CD4-positive, alpha-beta T cell treated with Interleukin-6 for 4 hours (primary cell): ENCODE data around the gene RYR2.
"Not testable (repeated sequence)": the region's sequence is repeated elsewhere in the genome, so short reads cannot be mapped to it uniquely, and the experiment has no call there.

Experiments used
- DNase-seq: peaks from one replicate; pipeline ENCODE4 v3.0.0-alpha.2; 2020; ENCODE audit warnings: mixed read lengths

Gene RYR2

DNA sequence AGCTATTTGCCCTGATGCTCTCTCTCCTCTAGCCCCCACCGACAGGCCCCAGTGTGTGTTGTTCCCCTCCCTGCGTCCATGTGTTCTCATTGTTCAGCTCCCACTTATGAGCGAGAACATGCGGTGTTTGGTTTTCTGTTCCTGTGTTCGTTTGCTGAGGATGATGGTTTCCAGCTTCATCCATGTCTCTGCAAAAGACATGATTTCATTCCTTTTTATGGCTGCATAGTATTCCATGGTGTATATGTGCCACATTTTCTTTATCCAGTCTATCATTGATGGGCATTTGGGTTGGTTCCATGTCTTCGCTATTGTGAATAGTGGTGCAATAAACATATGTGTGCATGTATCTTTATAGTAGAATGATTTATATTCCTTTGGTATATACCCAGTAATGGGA lies 110.0 kb downstream of the RYR2 start:
- DNase-seq: not testable (repeated sequence)

DNA sequence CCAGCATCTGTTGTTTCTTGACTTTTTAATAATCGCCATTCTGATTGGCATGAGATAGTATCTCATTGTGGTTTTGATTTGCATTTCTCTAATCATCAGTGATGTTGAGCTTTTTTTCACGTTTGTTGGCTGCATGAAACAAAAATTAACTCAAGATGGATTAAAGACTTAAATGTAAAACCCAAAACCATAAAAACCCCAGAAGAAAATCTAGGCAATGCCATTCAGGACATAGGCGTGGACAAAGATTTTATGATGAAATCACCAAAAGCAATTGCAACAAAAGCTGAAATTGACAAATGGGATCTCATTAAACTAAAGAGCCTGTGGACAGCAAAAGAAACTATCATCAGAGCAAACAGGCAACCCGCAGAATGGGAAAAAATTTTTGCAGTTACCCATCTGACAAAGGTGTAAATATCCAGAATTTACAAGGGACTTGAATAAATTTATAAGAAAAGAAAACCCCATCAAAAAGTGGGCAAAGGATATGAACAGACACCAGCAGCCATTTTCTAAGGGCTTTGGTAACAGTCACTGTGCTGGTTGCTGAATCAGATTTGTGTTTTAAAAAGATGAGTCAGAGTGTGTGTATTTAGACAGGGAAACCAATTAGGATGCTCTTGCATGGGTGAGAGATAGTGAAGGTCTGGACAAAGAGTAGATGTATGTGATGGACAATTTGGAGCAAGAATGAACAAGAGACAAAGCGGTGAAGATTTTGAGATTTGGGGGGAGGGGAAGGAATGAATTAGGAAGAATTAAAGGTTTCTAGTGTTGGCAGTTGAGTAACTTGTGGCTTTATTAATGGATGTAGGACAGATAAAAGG lies 110.7 kb downstream of the RYR2 start:
- no peak for DNase-seq

DNA sequence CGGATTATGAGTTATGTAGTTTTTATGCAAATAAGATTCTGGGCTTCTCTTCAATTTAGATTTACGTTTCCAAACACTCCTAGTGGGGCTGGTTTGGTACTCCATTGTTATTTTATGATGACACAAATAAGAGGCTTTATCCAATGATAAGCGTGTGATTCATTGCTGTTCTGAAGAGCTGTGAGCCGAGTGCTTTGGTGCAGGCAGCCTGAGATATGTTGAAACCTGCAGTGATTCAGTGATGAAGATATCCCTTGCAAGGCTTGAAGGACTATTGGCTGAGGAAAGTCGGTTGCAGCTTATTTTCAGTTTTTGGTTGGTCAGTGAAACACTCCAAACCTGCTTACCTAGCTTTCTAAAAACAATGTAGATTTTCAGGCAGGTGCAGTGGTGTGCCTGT lies 112.2 kb downstream of the RYR2 start:
- no peak for DNase-seq

DNA sequence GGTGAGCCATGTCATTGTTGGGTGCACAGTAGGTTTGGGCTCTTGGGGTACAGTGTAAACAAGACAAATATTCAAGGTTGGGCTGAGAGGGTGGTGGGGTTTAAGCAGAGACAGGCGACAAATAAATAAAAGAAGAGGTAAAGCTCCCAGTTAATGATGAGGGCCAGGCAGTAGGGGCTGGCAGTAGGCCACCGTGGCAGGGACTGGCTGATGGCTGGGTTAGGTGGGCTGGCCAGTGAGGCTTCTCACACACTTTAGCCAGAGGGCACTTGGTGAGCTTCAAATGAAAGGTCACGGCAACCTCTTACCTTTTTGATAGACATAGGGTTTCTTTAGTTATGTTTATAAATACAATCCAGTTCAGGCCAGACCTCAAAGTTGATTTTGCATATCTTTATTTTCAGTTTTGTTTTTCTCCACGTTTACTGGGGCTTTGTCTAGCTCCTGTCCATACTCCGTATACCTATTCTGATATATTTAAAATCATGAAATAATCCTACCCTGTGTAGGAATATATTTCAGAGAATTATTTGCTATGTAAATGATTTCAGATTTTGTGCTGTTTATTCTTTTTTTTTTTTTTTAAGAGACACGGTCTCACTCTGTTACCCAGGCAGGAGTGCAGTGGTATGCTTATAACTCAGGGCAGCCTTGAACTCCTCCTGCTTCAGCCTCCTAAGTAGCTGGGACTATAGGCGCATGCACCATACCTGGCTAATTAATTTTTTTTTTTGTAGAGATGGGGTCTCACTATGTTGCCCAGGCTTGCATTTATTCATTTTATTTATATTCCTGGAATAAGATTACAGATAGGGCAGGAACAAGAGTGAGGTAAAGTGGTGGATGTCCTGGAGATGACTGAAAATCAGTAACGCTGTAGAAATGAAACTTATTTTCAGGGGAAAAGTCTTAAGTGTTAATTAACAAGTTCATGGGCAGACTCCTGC lies 122.7 kb downstream of the RYR2 start:
- DNase-seq: no peak

DNA sequence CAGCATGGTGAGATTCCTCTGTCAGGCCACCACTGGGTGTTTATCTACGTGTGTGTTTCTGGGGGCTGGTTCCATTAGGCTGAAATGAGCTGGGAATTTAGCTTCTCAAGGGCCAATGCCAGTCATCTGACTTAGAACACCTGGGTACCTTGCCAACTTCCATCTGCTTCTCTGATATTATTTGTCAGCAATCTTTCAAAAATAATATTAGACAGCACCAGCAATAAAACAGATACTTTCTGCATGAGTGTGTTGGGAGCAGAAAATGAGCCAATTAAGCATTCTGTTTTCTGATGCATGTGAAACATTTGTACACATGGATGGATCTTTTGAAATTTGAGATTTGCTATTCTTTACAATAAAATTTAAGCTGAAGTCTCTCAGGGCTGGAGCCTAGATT lies 124.1 kb downstream of the RYR2 start:
- DNase-seq: no peak

DNA sequence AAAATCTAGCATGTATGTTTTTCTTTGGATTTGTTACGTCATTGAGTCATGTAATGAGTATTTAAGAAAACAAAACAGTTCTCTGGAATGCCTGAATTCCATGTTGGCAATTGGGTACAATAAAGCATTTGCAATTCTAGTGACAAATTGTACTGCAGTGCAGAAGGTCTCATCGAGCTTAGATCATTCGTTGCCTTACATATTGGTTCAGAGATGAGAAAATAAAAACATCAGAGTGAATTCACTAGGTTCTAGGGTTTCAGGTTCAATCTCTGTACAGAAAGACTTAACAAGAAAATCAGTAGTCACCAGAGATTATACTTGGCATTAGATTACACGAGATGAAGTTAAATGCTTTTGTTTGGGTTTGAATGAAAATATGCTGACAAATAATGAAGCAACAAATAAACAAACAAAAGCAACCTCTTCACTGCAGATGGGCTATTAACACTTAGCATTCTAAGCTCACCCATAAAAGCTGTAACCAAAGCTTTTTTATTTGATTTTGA lies 124.7 kb downstream of the RYR2 start:
- DNase-seq: no peak

DNA sequence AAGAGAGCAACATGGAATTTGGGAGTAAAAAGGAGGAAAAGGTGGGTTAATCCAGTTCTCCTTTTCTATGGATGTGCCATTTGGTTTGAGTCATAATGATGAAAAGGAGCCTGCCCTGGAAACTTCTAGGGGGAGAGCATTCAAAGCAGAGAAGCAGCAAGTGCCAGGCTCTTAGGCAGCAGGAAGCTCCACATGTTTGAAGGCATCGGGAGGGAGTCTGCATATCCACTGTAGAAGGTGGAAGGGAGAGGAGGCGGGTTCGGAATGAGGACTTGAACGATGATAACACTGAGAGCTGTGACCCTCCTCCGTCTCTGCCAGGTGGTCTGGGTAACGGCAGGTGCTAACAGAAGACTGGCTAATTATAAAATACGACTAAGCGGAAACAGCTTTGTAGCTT lies 128.2 kb downstream of the RYR2 start:
- DNase-seq: no peak

DNA sequence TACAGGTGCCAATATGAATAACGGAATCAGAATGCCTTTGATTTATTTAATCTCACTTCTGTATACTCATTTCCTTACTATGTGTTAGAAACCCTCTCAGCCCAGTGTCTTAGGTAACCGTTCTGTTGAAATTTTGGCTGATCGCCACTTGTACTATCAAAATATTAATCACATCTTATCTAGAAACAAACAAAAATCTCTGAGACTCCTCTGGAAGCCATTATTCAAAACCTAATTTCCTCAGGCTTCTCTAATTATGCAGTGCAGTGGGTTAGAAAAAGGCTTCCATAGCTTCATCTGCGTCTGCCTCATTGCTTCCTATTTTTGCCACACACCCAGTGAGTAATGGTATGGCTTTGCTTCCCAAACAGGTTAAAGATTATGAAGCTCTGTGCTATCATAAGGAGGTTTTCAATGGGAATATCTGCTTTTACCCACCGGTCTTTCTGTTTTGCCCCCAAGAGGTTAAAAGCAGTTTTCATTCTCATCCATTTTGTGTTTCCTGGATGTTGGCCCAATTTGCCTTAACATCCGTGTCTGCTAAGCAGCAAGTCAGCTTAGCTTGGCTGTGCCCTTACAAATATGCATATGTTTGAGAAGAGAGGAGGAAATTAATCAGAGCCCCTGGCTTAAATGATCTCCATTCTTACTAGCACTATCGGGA lies 129.6 kb downstream of the RYR2 start:
- no peak for DNase-seq

DNA sequence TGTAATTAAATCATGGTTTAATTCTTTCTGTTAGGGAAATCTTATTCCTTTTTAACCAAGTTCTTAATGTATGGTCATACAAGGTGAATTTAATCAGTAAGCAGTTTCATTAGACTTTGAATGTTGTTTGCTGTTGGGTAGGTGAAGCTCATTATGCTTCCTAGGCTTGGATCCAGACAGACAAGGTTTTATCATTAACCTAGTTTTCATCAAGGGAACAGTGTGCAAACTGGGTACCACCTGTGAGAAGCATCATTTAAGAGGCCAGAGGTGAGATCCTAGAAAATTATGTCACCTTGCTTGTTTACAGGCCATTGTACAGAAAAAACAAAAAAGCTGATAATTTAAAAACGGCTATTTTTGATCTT lies 130.1 kb downstream of the RYR2 start:
- DNase-seq: no peak

DNA sequence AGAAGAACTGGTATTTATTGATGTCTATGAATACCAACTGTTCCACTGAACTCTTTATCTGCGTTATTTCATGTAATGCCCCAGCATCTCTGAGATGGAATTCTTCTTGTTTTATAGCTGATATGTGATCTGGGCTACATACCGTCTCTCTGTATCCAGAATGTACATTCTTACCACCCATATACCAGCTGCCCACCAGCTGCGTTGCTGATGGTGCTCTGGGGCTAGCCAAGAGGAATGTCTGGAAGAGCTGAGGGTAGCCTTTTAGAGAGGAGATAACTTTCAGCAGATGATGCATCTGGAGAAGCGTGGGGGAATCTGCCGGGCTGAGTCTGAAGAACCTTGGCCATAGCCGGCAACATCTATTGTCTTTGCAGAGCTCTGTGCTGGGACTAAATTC lies 137.5 kb downstream of the RYR2 start:
- DNase-seq: no peak

DNA sequence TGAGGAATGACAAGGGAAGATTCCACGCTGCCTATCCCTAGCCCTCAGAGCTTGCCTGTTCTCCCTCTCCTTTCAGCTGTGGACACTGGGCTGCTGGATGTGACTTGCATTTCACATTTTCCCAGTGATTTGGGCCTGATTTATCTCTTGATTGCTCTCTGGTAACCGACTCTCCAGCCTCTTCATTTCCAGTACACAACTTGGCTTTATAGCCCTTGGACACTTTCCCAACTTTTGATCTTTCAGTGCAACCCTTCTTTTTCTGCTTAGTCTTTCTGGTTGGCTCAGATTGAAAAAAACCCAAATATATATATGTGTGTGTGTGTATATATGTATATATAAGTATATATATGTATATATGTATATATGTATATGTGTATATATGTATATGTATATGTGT lies 138.3 kb downstream of the RYR2 start:
- no peak for DNase-seq

DNA sequence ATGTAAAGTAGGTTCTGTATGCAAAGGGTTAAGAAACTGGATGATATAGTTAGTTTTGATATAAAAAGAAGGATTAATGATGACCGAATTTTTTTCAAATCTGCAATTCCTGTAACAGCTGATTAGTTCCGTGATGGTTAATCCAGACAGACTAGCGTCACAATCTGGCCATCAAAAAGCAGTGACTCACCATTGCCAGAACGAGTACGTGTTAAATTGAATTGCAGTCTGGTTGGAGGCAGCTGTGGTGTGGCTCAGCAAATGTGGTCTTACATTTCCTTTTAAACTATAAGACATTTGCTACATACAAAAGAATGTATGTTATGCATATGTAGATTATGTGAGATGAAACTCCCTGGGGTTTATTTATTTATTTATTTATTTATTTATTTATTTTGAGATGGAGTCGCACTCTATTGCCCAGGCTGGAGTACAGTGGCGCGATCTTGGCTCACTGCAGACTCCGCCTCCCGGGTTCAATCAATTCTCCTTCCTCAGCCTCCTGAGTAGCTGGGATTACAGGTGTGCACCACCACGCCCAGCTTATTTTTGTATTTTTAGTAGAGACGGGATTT lies 139.8 kb downstream of the RYR2 start:
- DNase-seq: no peak

DNA sequence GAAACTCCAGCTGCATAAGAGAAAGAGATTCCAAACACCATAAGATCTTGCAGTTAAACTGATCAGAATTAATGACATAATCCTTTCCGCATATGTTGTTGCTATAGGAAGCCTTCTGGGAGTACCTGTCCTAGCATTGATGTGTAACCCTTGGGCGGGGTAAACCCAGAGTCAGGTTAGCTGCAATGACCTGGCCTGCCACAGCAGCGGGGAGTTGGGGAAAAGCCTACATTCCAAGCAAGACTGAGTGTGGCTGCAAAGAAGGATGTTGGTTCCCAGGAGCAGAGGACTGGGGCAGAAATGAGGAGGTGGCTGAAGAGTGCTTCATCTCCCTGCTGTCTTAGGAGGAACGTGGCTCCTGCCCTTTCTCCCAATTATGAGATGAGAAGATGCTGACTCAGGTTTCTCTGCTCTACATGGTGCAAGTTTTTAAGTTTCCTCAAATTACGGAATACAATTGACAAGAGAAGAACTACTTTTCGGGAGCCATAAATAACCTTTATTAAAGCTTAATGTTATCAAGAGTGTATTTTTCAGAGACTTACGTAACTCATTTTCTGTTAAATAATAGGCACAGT lies 142.1 kb downstream of the RYR2 start:
- DNase-seq: no peak

DNA sequence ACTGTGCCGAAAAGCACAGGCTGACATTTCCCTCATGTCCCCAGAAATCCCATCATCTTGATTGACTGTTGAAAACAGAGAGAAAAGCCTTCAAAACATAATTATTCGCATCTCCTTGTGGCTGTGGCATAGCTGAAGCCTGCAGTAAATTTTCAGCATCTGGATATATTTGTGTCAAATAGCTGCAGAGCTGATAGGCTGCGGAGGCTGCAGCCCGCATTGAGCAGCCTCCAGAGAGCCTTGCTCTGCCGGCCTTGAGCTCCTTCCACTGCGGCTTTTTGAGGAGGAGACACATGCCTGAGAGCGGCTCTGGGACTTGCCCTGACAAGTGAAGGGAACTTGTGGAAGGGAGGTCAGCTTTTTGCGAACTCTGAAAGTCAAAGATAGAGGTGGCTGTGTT lies 144.7 kb downstream of the RYR2 start:
- no peak for DNase-seq

DNA sequence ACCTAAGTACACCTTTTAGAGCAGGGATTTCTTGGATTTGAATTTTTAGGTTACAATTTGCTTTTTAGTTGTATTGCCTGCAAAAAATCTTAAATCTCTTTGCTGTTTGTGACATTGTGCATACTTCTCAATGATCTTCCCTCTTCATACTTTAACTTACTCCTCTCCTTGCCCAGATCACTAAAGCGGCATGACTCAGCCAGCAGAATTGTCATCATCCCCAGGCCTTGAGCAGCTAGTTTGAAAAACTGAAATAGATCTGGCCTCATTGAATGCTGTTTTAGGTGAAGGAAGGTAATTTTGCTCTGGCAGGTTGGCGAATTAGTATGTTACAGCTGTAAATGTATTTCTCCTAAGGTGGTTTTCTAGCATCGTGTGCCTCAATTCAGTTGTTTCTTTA lies 145.9 kb downstream of the RYR2 start:
- no peak for DNase-seq

DNA sequence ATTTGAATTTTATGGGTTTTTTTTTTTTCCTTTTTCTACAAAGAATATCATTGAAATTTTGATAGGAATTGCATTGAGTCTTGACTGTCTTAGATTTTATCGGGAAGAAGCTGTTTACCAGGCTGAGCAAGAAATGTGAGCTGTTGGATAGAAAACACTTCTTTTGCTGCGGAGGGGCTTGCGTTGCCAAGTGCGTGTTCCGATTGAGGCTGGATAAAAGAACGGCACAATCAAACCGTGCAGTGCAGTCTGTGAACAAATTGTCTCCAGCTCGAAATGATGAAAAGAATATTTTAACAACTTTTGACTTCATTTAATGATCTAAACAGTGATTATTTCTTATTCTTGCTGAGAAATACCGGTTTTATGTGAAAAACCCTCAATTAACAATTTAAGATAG lies 149.4 kb downstream of the RYR2 start:
- DNase-seq: no peak

DNA sequence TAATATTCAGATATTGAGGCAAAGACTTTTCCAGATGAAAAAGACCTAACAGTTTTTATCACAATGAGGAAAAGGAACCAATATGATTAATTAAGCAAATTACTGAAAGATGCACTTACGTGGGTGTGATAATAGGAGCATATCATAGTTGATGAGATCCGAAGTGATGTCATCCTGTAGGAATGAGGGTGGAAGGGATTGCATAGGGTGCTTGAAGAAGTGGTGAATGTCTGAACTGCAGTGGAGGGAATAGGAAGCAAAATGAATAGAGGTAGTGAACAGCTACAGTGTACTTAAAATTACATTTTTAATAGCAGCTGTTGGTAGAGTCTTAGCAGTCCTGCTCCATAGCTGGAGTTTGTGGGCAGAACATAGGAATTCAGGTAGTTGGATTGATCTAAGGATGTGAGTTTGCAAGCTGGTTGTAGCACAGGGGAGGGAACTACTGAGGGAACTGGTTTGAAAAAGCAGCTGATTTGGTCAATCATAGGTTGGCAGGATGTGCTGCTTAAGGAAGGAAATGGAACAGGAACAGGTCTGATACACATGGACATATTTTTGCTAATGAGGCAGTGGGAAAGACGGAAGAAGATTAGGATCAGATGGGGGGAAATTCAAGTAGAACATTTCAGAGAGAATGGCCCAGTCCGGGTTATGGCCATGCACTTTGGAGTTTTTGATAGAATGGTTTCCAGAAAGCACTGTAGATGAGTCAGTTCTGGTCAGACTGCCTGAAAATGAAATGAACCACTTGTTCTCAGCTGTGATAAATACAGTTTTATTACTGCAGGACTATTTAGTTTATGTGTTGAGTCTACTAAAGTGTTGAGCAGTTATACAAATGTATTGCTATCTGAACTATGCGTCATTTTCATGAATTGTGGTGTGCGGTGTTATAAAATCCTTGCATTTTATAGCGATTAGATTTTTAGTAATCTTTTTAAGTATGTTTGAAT lies 155.8 kb downstream of the RYR2 start:
- no peak for DNase-seq

DNA sequence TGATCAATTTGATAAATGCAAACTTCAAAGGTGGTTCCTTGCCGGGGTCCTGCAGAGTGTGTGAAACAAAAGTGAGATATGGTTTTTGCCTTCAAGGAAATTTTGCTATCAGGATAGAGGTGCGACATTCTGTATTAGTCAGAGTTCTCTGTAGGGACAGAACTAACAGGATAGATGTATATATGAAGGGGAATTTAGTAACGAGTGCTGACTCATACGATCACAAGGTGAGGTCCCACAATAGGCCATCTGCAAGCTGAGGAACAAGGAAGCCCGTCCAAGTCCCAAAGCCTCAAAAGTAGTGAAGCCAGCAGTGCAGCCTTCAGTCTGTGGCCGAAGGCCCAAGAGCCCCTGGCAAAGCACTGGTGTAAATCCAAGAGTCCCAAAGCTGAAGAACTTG lies 157.0 kb downstream of the RYR2 start:
- no peak for DNase-seq

DNA sequence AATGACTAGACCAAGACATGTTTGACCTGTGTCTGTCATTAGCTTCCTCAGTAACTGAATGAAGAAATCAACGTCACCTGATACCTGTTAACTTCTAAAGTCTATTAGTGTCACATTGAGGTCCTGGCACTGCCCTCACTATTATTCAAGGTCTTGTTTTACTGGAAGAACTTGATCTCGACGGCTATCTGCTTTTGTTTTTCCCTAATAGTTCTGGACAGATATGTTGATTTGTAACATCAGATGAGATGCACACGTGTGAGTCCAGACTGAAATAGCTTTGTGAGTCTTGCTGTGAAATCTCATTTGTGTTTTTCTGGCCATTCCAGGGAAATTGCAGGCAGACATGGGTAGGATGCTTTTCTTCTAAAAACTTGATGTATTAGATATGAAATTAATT lies 159.2 kb downstream of the RYR2 start:
- no peak for DNase-seq

DNA sequence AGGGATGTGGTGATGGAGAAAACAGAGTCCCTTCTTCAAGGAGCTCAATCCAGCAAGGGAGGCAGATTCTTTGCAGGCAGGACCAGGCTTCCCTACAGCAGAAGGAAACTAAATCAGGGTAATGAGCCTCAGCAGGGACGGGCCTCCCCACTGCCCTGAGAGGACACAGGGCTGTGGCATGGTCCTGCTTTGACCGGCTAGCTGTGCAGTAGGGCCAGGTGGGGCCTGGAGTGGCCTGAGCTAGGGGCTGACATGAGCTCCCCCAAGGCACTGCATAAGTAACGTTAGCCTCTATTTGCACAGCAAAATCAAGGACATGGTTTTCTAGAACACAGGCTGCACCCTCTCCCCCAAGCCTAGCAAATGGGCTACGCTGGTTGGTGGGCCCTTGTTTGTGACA lies 162.9 kb downstream of the RYR2 start:
- no peak for DNase-seq

DNA sequence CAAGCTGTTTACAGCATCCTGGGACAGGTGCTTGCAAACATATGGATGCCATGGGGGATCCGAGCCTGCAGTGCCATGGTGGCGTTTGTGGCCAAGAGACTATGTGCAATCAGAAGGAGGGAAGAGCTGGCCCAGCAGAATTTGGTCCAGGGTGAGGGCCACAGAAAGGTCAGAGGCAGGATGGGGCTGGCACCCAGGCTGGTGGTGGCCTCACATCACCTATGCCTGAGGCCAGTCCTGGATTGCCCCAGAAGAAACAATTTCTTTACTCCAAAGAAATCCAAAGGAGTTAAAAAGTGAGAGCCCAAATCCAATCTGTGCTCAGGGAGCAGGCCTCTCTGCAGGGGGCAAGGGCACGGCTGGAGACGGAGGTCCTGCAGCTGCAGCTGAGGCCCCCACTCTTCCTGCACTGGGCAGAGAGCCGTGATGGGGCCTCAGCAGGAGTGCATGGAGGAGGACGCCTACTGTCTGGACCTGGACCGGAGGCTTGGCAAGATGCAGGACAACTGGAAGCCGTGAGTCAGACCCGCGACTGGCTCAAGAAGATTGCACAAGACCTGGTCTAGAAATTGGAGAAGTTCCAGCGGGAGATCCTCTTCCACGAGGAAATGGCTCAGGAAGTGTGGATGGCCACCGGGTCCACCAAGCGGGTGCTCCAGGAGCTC lies 163.5 kb downstream of the RYR2 start:
- DNase-seq: no peak
